Measurements from ENCODE around the gene GPN3. TPM values are rescaled to one million over a fixed set of nuclear protein-coding genes. Genes with fewer than 3 reads are reported as not detected.

Gene GPN3
- 10 to 100 TPM; 18.5 to 39.0 (median 25.9) TPM for total RNA-seq

DNA sequence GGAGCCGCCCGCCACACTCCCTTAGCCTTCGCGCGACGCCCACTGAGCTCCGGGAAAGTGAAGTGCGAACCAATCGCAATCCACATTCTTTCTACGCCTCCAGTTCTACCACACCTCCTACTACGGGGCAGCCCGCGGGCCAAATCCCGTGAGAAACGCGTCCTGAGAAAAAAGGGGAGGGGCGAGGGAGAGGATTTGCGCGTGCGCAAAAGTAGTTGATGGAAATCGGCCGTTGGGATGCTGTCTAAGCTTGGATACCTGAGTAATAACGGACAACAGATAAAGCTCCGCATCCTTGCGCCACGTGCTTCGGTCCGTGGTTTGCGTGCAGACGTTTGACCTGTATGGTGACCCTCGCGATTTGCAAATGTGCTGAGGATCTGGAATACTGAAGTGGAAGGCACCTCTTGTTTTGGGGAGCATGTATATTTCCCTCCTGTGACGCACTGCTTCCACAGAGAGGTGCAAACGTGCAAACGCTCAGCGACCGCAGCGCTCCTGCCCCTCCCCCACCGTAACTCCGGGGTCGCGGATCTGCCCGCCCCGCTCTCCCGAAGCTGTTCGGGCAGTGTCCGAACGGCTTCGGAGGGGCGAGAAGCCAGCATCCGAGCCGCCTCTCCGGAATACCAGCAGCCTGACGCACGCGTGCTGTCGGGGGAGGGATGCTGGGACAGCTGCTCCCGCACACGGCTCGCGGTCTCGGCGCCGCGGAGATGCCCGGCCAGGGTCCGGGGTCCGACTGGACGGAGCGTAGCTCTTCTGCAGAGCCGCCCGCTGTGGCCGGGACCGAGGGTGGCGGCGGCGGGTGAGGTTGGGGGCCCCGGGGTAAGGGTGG is at the start of gene GPN3, which contains the start of gene FAM216A:
TSS of gene GPN3 (minus strand) at position 44 of the 835 bp plus-strand sequence. CDS start 54 bp downstream, outside the sequence.
TSS of gene FAM216A (plus strand) at position 632 of the 835 bp plus-strand sequence. CDS start at position 663, 31 bp downstream.
- peaks cover 7 to 19% (median 17%) of the 10 kb centered on the region in 4 donors for H3K36me3 ChIP-seq
- intact Hi-C loops (cut with DNase I): loop anchor here (2.0 to 5.0 kb wide), 2 partner anchors 34 to 134 kb away; partner anchors contain the start of genes RAD9B and VPS29
- peak within 1 kb of the TSS; percentile 94 to 100 (median 96) for H3K27ac ChIP-seq (replicated peaks in 1 of 4)
- no peaks in the 10 kb centered on the region for H3K9me3 ChIP-seq
- H3K4me3 ChIP-seq: peak within 1 kb of the TSS; percentile 77 to 91 (median 82)
- TF ChIP-seq POLR2A (IDR thresholded peaks at IDR 0.05; ENCODE audit: low read depth): peak; percentile 56
- no peak for TF ChIP-seq EP300 (IDR thresholded peaks at IDR 0.05)
- TF ChIP-seq, protein P1, sequence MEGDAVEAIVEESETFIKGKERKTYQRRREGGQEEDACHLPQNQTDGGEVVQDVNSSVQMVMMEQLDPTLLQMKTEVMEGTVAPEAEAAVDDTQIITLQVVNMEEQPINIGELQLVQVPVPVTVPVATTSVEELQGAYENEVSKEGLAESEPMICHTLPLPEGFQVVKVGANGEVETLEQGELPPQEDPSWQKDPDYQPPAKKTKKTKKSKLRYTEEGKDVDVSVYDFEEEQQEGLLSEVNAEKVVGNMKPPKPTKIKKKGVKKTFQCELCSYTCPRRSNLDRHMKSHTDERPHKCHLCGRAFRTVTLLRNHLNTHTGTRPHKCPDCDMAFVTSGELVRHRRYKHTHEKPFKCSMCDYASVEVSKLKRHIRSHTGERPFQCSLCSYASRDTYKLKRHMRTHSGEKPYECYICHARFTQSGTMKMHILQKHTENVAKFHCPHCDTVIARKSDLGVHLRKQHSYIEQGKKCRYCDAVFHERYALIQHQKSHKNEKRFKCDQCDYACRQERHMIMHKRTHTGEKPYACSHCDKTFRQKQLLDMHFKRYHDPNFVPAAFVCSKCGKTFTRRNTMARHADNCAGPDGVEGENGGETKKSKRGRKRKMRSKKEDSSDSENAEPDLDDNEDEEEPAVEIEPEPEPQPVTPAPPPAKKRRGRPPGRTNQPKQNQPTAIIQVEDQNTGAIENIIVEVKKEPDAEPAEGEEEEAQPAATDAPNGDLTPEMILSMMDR (IDR thresholded peaks at IDR 0.05): peak in 1 of 3 experiments; percentile 42
- TF ChIP-seq POLR2AphosphoS5 (IDR thresholded peaks at IDR 0.05): peak; percentile 97 to 98
- peaks cover 16 to 36% (median 28%) of the 10 kb centered on the region in 4 donors for H3K4me1 ChIP-seq
- no peaks in the 10 kb centered on the region for H3K27me3 ChIP-seq
- DNase-seq (ENCODE audit: extremely low spot score): peak; percentile 99
- WGBS: under 1% methylated on average over 48 of the region's 78 CpGs

DNA sequence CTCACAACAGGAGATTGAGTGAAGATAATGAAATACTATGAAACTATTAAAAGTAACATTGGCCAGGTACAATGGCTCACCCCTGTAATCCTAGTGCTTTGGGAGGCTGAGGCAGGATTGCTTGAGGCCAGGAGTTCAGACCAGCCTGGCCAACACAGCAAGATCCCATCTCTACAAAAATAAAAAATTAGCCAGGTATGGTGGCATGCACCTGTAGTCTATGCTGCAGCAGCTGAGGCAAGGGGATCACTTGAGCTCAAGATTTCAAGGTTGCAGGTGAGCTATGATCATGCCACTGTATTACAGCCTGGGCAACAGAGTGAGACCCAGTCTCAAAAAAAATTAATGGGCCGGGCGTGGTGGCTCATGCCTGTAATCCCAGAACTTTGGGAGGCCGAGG is 48.9 kb upstream of the GPN3 start:
- no peak for DNase-seq (ENCODE audit: extremely low spot score)
- Histone ChIP-seq H3K36me3 (no peaks in the 10 kb centered on the region), H3K27ac (replicated peaks in 1 of 4) (no peak overlapping the region), H3K4me1 (peaks cover 0 to 10% (median 6%) of the 10 kb centered on the region in 4 donors), H3K27me3 (no peaks in the 10 kb centered on the region), H3K4me3 (no peak overlapping the region), H3K9me3 (no peaks in the 10 kb centered on the region)
- TF ChIP-seq, protein P1 (IDR thresholded peaks at IDR 0.05): no peak
- TF ChIP-seq EP300 (IDR thresholded peaks at IDR 0.05) (no peak), POLR2AphosphoS5 (IDR thresholded peaks at IDR 0.05) (no peak)
- intact Hi-C loops (cut with DNase I): no loop called here
- 90% methylated on average over 3 of the region's 3 CpGs for WGBS

DNA sequence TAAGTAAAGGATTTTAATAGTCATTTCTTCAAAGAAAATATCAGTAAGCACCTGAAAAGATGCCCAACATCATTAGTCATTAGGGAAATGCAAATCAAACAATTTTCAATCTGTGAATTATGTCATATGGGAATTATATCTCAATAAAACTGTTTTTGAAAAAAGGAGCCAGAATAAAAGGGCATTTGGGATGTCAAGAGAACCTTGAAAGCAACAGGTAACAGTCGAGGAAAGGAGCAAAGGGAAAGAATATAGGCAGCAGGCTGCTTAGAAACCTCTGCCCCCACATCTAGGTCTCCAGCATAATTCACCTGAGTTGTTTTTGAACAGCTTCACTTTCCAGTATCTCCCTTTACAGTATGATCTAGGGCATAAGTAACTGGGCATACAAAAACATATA is 46.3 kb upstream of the GPN3 start:
- Histone ChIP-seq H3K36me3 (no peaks in the 10 kb centered on the region), H3K27ac (replicated peaks in 1 of 4) (no peak overlapping the region), H3K4me1 (peaks cover 0 to 10% (median 6%) of the 10 kb centered on the region in 4 donors), H3K9me3 (no peaks in the 10 kb centered on the region), H3K27me3 (no peaks in the 10 kb centered on the region), H3K4me3 (no peak overlapping the region)
- intact Hi-C loops (cut with DNase I): no loop called here
- TF ChIP-seq POLR2AphosphoS5 (IDR thresholded peaks at IDR 0.05) (no peak), EP300 (IDR thresholded peaks at IDR 0.05) (no peak), POLR2A (IDR thresholded peaks at IDR 0.05; ENCODE audit: low read depth) (no peak)
- TF ChIP-seq, protein P1 (IDR thresholded peaks at IDR 0.05): no peak
- no peak for DNase-seq (ENCODE audit: extremely low spot score)
- WGBS: 70% methylated on average over 1 of the region's 1 CpG

DNA sequence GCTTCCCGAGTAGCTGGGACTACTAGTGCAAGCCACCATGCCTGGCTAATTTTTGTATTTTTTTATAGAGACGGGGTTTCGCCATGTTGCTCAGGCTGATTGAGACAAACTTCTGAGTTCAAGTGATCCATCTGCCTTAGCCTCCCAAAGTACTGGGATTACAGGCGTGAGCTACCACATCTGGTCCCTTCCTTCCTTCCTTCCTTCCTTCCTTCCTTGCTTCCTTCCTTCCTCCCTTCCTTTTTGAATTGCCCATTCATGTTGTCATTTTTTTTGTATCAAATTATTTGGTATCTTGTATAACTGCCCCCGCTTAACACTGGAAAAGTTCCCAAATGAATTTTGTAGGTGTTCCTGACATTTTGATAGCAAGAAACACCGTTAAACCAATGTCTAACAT is 45.8 kb upstream of the GPN3 start:
- 81% methylated on average over 6 of the region's 6 CpGs for WGBS
- H3K27ac ChIP-seq (replicated peaks in 1 of 4): no peak overlapping the region
- no peaks in the 10 kb centered on the region for H3K9me3 ChIP-seq
- no peak overlapping the region for H3K4me3 ChIP-seq
- H3K36me3 ChIP-seq: no peaks in the 10 kb centered on the region
- no peak for TF ChIP-seq EP300 (IDR thresholded peaks at IDR 0.05)
- TF ChIP-seq POLR2A (IDR thresholded peaks at IDR 0.05; ENCODE audit: low read depth): no peak
- TF ChIP-seq, protein P1 (IDR thresholded peaks at IDR 0.05): no peak
- no peak for TF ChIP-seq POLR2AphosphoS5 (IDR thresholded peaks at IDR 0.05)
- peaks cover 0 to 10% (median 6%) of the 10 kb centered on the region in 4 donors for H3K4me1 ChIP-seq
- no peaks in the 10 kb centered on the region for H3K27me3 ChIP-seq
- intact Hi-C loops (cut with DNase I): no loop called here
- DNase-seq (ENCODE audit: extremely low spot score): no peak

All from esophagus muscularis mucosa (tissue), 4 donors.